ENCODE measurements around the gene OPCML. TPM values are rescaled to one million over a fixed set of nuclear protein-coding genes. Genes with fewer than 3 reads are reported as not detected.

OPCML gene
- total RNA-seq, 1 donor from 2014 or later, result 0.12 TPM

DNA sequence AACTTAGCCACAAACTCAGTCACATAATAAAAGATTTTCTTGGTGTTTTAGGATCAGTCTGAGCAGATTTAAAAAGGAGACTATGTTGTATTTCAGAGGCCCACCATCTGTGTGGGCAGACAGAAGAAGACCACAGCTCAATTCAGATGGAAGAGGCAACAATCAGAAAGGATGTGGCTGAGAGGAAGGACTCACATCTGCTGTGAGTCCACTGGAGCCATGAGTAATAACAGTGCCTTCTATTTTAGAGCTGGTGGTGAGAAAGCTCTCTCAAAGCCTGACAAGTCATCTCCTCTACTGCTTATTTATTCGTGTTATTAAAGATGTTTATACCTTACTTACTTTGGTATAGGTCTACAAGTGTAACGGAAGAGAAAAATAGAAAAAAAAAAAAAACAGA, 357.2 kb downstream of the OPCML start:
- no peaks in the 10 kb centered on the region for H3K4me1 ChIP-seq
- no peak overlapping the region for H3K4me3 ChIP-seq
- H3K36me3 ChIP-seq, result no peaks in the 10 kb centered on the region
- ATAC-seq, result no peak
- TF ChIP-seq, protein P1, sequence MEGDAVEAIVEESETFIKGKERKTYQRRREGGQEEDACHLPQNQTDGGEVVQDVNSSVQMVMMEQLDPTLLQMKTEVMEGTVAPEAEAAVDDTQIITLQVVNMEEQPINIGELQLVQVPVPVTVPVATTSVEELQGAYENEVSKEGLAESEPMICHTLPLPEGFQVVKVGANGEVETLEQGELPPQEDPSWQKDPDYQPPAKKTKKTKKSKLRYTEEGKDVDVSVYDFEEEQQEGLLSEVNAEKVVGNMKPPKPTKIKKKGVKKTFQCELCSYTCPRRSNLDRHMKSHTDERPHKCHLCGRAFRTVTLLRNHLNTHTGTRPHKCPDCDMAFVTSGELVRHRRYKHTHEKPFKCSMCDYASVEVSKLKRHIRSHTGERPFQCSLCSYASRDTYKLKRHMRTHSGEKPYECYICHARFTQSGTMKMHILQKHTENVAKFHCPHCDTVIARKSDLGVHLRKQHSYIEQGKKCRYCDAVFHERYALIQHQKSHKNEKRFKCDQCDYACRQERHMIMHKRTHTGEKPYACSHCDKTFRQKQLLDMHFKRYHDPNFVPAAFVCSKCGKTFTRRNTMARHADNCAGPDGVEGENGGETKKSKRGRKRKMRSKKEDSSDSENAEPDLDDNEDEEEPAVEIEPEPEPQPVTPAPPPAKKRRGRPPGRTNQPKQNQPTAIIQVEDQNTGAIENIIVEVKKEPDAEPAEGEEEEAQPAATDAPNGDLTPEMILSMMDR (IDR thresholded peaks at IDR 0.05), result no peak
- no peak overlapping the region for H3K27ac ChIP-seq
- H3K27me3 ChIP-seq (ENCODE audit: low read depth), result peaks cover 4% of the 10 kb centered on the region
- no peaks in the 10 kb centered on the region for H3K9me3 ChIP-seq
- intact Hi-C loops (cut with DNase I), result no loop called here
- no peak for DNase-seq

DNA sequence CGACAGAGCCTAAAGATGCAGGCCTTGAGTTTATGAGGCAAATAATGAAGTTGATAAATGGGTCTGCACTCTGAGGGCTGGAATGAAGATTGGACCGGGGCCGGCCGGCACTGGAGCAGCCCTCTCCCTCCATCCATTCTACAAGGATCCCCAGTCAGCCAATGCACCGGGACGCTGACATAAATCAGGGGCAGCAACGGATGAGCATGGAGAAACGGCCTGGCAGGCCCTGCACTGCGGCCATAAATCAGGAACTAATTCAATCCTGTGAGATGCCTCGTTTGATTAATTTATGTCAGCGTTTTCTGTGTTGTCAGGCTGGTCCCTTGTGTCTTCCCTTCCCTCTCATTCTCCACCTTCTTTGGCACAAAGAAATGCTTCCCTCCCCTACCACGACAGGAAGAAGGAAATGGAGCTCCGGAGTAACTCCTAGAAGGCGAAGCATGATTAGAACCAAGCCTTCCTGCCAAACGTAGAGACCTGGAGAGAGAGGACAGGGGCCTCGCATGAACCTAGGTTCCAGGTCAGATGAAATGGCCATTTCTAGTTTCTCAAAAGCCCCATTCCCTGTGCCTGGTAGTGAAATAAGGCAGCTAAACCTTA, 358.4 kb downstream of the OPCML start:
- H3K27me3 ChIP-seq (ENCODE audit: low read depth), result no peaks in the 10 kb centered on the region
- no peak overlapping the region for H3K27ac ChIP-seq
- no peaks in the 10 kb centered on the region for H3K36me3 ChIP-seq
- TF ChIP-seq, protein P1 (IDR thresholded peaks at IDR 0.05), result no peak
- intact Hi-C loops (cut with DNase I), result no loop called here
- no peak overlapping the region for H3K4me3 ChIP-seq
- ATAC-seq (no peak), DNase-seq (no peak)
- H3K4me1 ChIP-seq, result no peaks in the 10 kb centered on the region
- H3K9me3 ChIP-seq, result no peaks in the 10 kb centered on the region

DNA sequence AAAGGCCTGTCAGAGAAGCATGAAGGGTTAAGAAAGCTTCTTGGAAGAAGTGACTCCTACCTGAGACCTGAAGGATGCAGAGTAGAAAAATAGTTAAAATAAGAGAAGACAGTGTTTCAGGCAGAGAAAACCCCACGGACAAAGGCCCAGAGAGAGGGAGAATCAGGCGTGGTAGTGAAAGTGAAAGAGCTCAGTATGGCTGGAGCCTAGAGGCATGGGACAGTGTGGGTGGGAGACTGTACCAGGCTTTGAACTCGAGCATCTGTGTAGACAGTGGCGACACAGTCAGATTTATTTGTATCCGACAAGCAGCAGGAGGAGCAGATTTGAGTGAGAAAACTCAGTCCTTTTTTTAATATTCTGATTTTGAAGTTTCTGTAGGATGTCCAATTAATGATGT, 360.0 kb downstream of the OPCML start:
- TF ChIP-seq, protein P1 (IDR thresholded peaks at IDR 0.05), result no peak
- no peak for ATAC-seq
- intact Hi-C loops (cut with DNase I), result no loop called here

DNA sequence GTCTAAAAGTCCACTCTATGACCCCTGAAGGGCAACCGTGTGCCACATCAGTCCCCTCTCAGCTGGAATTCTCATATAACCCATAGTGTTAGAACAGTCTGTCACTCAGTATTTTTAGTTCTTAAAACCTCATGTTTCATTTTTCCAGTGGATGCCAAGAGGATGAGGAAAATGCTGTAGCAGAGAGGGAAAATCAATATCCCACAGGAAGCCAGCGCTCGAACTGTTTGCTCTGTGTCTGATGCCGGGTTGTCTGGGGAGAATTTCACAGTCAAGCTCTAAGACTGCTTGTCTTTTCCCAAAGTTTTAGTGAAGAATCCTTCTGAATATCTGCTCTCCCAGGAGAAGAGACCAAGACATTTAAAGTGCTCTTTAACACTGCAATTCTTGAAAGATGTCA, 360.9 kb downstream of the OPCML start:
- Histone ChIP-seq H3K9me3 (no peaks in the 10 kb centered on the region), H3K27me3 (ENCODE audit: low read depth) (no peaks in the 10 kb centered on the region), H3K27ac (no peak overlapping the region), H3K36me3 (no peaks in the 10 kb centered on the region), H3K4me1 (no peaks in the 10 kb centered on the region), H3K4me3 (no peak overlapping the region)
- intact Hi-C loops (cut with DNase I), result no loop called here
- ATAC-seq (no peak), DNase-seq (no peak)
- TF ChIP-seq, protein P1 (IDR thresholded peaks at IDR 0.05), result no peak

More for the DNA sequence above, 360.0 kb downstream of the OPCML start:
- Histone ChIP-seq H3K27me3 (ENCODE audit: low read depth) (no peaks in the 10 kb centered on the region), H3K4me1 (no peaks in the 10 kb centered on the region), H3K27ac (no peak overlapping the region), H3K9me3 (no peaks in the 10 kb centered on the region), H3K4me3 (no peak overlapping the region), H3K36me3 (no peaks in the 10 kb centered on the region)
- DNase-seq, result no peak

DNA sequence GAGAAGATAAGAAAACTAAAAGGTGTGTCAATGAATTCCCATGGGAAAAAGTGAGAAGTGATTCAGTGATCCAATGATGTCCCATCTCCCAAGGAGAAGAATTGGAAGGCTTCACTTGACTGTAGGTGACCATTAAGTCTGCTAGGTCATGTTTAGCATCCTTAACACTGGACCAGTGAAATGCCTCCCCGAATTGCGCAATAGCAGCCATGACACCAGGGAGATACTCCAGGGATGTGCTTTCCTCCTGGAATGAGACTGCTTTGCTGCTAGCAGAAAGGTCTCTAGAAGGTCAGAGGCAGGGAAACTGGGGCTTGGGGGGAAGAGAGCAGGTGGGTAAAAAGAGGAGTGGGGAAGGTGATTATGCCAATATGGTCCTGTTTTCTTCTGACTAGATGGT, 364.3 kb downstream of the OPCML start:
- no peaks in the 10 kb centered on the region for H3K4me1 ChIP-seq
- no peak overlapping the region for H3K4me3 ChIP-seq
- intact Hi-C loops (cut with DNase I), result no loop called here
- no peak for ATAC-seq
- H3K36me3 ChIP-seq, result no peaks in the 10 kb centered on the region
- no peaks in the 10 kb centered on the region for H3K9me3 ChIP-seq
- H3K27ac ChIP-seq, result no peak overlapping the region
- H3K27me3 ChIP-seq (ENCODE audit: low read depth), result no peaks in the 10 kb centered on the region
- DNase-seq, result no peak
- TF ChIP-seq, protein P1 (IDR thresholded peaks at IDR 0.05), result no peak

All from lower lobe of right lung (tissue), 2 donors.